MM.1S (cell line): ENCODE data around the gene DGKI.

Experiments used
- CTCF ChIP-seq: fragments of 300-600 bp; sonication (generic); IDR thresholded peaks from 2 replicates; pipeline ENCODE4 v1.5.1; 2016; ENCODE audit warnings: antibody characterized with exemption, low read length, mixed read lengths
- EZH2 ChIP-seq: fragments of 300-600 bp; sonication (generic); optimal IDR thresholded peaks from 2 replicates; pipeline ENCODE3; 2017; ENCODE audit warnings: low read depth, mild to moderate bottlenecking, antibody characterized with exemption, low read length, mixed read lengths
- EZH2phosphoT487 ChIP-seq: fragments of 300-600 bp; sonication (generic); IDR thresholded peaks from 2 replicates; pipeline ENCODE4 v1.6.1; 2018; ENCODE audit warnings: antibody characterized with exemption, low read length

GRCh38 chr7:137342265-137342664 is 504.5 kb downstream of the DGKI start:
- TF ChIP-seq EZH2 (no peak), EZH2phosphoT487 (no peak), CTCF (no peak)
